HG02840 (cell line): Measurements from ENCODE around the gene LRRC40.
"Not testable (repeated sequence)": the region's sequence is repeated elsewhere in the genome, so short reads cannot be mapped to it uniquely, and the experiment has no call there.

ENCODE experiments used
- ATAC-seq: cut with Tn5 transposase; IDR thresholded peaks from one replicate; pipeline ENCODE4 v1.9.1; 2021; ENCODE audit warnings: mild to moderate bottlenecking, moderate library complexity, moderate number of reproducible peaks; ENCODE audit not compliant: unreplicated experiment, low FRiP score

LRRC40 gene

DNA sequence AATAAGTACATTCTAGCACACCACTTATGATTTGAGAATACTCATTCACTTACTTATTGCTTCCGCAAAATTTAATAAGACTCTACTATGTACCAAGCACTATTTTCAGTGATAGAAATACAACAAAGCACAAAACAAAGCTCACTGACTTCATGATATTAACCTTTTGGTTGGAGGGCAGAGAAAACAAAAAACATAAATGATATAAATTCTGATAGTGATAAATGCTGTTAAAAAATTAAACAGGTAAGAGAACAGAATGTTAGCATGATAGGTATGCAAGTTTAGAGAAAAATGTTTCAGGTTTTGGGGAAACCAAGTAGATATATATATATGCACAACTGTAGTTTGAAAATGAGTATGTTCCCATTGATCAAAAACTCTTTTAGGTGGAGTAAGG, 1.2 kb downstream of the LRRC40 start:
- no peak for ATAC-seq

DNA sequence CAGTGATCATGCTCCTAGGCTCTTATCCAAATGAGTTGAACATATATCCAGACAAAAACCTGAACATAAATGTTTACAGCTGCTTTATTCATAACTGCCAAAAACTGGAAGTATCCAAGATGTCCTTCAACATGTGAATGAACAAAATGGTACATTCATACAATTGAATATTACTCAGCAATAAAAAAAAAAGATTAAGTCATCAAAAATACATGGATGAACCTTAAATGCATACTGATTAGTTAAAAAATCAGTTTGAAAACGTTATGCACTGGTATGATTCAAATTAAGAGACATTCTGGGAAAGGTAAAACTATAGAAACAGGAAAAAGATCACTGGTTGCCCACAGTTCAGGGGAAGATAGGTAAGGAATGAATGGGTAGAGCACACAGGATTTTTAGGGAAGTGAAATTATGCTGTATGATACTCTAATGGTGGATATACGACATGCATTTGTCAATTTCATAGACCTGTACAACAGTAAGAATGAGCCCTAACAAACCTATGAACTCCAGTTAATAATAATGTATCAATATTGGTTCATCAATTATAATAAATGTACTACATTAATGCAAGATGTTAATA, 3.1 kb downstream of the LRRC40 start:
- no peak for ATAC-seq

DNA sequence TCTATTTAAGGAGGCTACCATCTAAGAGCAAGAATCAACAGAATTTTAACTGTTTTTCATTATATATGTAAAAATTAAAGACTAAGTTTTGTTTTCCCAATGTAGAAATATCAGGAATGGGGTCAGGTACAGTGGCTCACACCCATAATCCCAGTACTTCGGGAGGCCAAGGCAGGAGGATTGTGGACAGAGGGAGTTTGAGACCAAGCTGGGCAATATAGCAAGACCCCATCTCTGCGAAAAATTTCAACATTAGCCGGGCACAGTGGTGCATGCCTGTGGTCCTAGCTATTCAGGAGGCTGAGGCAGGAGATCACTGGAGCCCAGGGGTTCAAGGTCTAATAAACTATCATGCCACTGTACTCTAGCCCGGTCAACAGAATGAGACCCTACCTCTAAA, 5.3 kb downstream of the LRRC40 start:
- ATAC-seq = no peak

DNA sequence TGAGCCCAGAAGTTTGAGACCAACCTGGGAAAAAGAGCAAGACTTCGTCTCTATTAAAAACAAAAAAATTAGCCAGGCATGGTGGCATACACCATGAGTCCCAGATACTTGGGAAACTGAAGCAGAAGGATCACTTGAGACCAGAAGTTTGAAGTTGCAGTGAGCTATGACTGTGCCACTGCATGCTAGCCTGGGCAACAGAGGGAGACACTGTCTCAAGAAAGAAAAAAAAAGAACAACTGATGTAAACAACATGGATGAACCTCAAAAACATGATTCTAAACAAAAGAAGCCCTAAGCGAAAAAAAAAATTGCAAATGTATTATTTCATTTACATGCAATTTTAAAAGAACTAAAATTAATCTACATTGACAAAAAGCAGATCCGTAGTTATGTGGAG, 9.0 kb downstream of the LRRC40 start:
- no peak for ATAC-seq

DNA sequence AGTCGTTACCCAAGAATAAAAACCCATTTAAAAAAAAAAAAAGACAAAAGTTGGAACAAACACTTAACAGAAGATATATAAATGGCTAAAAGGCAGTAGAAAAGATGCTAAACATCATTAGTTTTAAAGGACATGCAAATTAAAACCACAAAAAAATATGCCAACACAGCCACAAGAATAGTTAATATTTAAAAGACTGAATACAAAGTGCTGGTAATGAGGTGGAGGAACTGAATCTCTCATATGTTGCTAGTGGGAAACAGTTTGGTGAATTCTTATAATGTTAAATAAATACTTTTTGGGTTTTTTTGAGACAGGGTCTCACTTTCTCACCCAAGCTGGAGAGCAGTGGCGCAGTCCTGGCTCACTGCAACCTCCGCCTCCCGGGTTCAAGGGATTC, 10.0 kb downstream of the LRRC40 start:
- ATAC-seq = peak; percentile 75

DNA sequence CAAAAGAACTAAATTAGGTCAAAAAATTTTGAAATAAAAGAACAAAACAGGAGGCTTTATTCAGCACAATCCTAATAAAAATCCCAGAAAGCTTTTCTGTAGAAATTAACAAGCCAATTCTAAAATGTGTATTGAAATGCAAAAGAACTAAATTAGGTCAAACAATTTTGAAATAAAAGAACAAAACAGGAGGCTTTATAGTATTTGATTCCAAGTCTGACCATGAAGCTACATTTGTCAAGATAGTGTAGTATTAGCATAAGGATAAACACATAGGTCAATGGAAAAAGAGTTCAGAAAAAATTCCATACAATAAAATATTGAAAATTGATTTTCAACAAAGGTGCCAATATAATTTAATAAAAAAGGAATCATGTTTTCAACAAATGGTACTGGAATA, 10.8 kb downstream of the LRRC40 start:
- ATAC-seq = no peak

DNA sequence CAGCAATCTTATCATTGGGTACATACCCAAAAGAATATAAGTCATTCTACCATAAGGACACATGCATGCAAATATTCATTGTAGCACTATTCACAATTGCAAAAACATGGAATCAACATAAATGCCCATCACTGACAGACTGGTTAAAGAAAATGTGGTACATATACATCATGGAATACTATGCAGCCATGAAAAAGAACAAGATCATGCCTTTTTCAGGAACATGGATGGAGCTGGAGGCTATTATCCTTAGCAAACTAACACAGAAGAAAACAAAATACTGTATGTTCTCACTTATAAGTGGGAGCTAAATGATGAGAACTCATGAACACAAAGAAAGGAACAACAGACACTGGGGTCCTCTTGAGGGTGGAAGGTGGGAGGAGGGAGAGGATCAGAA, 12.9 kb downstream of the LRRC40 start:
- not testable (repeated sequence) for ATAC-seq

DNA sequence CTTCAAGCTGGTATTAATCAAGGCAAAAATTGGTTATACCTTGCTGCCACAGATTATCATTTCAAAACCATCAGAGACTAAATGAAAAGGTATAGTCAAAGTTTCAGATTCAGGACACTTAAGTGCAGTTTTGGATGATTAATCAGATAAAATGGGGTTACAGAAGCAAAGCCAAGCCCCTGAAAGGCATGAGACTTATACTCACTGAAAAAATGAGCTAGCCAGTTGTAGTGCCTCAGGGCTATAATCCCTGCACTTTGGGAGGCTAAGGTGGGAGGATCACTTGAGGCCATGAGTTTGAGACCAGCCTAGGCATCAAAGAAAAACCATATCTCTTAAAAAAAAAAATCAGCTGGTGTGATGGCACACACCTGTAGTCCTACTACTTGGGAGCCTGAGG, 15.2 kb downstream of the LRRC40 start:
- no peak for ATAC-seq

DNA sequence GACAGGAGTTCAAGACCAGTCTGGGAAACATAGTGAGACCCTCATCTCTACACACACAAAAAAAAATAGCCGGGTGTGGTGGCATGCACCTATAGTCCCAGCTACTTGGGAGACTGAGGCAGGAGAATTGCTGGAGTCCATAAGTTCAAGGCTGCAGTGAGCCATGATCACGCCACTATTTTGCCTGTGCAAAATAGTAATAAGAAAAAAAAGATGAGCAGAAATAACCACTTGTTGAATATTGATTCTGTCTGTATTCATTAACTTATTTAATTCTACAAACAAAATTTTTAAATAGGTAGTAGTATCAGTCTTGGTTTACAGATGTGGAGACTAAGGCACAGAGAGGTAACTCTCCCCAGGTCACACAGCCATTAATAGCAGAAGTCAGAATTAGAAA, 16.9 kb downstream of the LRRC40 start:
- ATAC-seq = no peak

DNA sequence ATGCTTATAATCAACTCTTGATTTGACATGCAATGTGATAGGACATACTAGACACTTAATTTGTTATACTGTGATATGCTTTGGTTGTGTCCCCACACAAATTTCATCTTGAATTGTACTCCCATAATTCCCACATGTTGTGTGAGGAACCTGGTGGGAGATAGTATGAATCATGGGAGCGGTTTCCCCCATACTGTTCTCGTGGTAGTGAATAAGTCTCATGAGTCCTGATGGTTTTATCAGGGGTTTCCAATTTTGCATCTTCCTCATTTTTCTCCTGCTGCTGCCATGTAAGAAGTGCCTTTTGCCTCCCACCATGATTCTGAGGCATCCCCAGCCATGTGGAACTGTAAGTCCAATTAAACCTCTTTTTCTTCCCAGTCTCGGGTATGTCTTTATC, 20.2 kb downstream of the LRRC40 start:
- ATAC-seq = not testable (repeated sequence)

DNA sequence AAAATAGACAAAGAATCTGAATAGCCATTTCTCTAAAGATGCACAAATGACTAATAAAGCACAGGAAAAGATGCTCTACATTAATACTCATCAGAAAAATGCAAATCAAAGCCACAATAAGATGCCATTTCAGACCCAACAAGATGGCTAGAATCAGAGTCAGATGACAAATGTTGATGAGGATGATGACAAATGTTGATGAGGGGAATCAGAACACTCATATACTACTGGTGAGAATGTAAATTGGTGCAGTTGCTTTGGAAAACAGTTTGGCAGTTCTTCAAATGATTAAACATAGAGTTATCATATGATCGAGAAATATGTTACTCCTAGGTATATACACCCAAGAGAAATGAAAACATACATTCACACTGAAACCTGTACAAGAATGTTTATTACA, 33.9 kb downstream of the LRRC40 start:
- ATAC-seq = no peak

DNA sequence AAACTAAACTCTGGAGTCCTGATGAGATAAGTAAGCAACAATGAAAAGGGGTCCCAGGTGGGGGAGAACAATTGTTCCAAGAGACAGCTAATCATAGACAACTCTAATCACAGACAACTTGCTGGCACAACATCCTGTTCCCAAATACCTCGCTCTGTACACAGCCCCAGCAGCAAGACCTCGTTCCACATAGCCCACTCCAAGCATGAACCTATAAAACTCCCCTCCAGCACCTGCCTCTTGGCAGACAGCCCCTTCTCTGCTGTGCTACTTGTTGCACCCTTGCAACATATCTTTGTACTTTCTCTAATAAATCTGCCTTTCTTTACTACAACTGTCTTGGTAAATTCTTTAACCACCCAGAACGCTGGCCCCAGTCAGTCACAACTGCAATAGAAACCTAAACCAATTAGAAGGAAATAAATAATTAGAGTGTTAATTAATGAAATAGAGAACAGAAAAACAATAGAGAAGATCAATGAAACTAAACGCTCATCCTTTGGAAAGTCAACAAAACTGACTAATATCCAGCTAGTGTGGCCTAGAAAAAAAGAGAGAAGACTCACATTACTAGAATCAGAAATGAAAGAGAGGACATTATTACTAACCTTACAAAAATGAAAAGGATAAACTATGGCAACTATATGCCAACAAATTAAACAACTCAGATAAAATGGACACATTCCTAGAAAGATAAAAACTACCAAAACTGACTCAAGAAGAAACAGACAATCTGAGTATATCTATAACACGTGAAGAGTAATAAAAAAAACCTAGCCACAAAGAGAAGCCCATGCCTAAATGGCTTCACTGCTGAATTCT, 36.1 kb downstream of the LRRC40 start:
- ATAC-seq = no peak

DNA sequence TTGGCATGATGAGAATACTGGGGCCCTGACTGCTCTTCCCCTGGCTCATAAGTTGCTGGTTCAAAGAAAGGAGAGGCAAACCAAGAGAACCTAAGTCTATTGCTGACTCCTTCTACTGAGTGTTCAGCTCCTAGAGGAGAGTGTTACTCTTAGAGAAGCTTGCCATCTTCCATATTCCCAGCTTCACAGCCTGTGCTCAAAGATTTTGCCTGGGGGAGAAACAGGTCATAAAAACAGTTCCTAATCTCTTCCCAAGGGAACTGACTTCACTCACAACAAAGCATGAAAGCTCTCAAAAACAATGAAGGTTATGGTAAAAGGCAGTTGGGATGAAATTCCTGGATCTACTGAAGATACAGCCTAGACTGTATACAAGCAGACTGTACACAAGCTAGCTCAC, 37.1 kb downstream of the LRRC40 start:
- ATAC-seq = no peak

DNA sequence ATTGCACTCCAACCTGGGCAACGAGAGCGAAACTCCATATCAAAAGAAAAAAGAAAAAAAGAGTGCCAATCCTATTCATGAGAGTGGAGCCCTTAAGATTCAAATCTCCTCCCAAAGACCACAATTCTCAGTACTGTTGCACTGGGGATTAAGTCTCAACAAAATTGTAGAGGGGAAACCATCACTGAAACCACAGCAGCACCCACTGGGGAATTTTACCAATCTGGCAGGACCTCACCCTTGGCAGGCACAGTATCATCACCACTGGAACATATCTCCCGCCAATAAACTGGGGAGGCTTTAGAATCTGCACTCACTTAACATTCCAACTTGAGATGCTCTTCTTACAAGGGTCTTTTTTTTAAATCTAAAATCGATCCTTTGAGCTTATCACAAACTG, 41.0 kb downstream of the LRRC40 start:
- no peak for ATAC-seq

DNA sequence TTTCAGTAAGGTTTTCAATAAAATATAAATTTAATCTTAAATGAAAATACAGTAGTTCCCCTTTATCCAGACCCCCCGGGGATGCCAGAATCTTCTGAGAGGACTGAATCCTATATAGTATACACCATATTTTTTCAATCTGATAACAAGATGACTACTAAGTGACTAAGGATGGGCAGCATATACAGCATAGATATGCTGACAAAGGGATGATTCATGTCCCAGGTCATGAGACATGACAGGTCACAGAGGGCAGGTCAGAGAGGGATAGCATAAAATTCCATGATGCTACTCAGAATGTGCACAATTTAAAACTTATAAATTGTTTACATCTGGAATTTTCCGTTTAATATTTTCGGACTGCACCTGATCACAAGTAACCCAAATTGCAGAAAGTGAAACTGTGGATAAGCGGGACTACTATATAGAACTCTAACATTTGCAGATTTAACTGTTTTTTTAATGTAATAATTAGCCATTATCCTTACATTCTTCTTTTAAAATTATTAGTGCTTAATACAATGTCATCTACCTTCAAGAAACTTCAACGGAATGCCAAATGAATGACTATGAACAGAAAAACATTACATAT, 48.8 kb downstream of the LRRC40 start:
- ATAC-seq = no peak

DNA sequence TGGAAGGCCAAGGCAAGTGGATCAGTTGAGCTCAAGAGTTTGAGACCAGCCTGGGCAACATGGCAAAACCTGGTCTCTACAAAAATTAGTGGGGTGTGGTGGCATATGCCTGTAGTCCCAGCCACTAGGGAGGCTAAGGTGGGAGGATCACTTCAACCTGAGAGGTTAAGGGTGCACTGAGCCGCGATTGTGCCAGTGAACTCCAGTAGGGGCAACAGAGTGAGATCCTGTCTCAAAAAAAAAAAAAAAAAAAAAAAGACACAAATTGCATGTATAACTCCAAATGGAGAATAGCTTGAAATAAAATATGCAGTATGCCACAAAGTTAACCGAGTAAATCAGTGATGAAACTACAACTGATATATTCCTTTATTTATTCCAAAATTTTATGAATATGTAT, 51.6 kb downstream of the LRRC40 start:
- no peak for ATAC-seq

DNA sequence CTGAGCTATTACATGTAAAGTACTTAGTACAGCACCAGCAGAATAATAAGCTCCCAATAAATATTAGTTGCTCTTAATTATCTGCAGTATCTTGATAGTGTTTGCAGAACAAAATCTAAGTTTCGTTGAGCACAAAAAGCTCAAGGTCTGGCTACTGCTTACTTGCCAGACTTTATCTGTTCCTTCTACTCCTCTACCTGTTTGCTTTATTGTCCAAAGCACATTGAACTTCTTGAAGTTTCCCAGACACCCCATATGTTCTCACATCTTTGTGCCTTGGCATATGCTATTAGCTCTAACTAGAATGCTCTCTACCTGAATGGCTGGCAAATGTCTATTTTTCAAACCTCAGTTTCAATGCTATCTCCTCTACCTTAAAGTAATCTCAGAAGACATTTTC, 54.9 kb downstream of the LRRC40 start:
- no peak for ATAC-seq

DNA sequence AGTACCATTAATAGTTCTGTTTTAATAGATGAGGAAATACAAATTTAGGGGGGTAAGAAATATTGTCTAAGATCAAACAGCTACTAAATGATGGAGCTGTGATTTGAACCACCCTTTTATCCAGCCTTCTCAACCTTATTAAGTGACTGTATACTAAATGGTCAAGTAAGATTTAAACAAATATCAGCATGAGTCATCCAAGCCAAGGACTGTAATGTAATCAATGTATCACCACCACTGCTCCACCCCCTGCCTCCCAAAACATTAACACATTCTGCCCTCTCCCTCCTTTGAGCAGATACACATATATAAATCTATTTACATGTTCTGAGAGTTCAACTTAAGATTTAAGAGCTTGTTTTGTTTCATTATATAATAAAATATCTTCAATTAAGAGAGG, 58.9 kb downstream of the LRRC40 start:
- no peak for ATAC-seq

DNA sequence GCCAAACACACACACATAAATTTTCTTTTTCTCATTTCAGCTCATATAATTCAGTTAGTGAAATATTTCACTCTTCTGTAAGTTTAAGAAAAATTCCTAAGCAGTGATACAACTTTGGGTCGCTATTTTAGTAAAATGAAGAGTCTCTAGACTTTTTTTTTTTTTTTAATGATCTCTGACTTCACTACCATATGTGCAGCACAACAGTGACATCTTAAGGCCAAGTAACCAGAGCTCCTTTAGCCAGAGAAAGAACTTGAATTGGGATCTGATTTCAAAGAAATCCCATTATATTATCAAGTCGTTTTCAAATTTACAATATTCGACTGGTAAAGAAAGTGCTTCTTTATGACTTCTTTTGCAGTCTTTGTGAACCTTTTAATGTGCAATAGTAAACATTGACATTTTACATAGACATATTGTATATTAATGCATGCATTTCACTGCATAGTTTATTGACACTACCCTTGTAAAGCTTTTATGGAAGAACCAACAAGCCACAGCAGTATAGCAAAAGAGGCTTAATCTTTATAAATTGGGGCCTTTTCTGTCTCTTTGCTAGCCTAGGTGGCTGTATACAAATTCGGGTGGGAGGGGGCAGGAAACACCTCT, 62.2 kb downstream of the LRRC40 start:
- ATAC-seq = no peak

DNA sequence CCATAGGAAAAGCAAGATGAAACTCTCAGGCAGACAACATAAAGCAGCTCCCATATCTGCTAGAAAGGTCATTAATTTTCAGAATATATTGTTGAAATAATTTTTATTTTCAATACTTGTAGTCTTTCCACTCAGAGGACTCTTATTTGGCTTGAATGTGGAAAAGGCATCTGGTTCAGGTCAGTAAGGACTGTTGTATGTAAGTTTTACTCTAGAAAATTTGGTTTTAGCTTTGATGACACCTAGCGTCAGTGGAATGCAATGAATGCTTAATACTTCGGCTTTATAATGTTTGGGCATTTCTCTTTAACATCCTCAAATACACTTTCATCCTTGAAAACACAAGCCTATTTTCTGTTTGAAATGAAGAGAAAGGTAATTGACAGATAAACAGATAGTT, 63.3 kb downstream of the LRRC40 start:
- no peak for ATAC-seq

DNA sequence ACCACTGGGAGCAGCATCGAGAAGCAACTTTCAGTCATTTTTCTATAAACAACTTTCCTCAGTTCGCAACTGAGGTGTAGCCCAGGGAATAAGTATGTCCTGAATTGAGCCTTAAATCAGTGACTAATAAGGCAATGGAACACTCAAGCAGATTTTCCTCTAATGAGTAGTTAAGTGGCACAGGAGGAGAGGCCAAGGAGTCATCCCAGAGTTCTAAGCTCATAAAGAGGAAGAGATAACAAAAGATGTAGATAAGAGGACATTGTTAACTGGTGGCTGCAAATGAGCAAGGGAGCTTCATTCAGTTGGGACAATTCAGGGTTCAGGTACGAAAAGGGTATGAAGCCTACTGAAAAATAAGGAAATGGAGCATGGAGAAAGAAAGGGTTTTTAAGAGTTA, 64.5 kb downstream of the LRRC40 start:
- no peak for ATAC-seq

DNA sequence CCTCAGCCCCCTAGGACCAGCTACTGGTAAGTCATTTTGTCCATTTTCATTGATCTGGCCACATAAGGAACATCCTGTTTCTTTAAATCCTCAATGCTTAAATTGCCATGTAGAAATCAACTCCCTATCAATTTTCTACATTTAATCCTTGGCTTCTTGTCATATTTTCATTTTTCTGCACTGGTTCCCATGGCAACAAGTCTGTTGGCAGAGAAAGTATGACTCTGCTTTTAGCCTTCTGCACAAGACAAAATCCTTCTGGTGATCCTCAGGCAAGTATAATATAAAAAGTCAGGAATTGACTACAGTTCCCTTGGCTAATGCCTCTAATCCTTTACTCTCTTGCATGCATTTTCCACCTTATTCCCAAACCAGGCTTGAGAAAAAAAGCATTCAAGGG, 65.0 kb downstream of the LRRC40 start:
- no peak for ATAC-seq
